ENCODE measurements around the gene ATAD2B. TPM values are rescaled to one million over a fixed set of nuclear protein-coding genes. Genes with fewer than 3 reads are reported as not detected.

The ATAD2B gene
- total RNA-seq, 4 donors from 2014 or later, result 39.0 to 56.9 (median 45.2) TPM

- 75 to 80% methylated on average over 4 of the region's 4 CpGs for WGBS, 2 donors
Observed at GRCh38 chr2:23718931-23719700, 207.8 kb downstream of the ATAD2B start.

GRCh38 chr2:23713351-23713750 is 213.6 kb downstream of the ATAD2B start:
- Histone ChIP-seq H3K27ac (no peak overlapping the region), H3K27me3 (no peaks in the 10 kb centered on the region), H3K9me3 (no peaks in the 10 kb centered on the region), H3K4me1 (peaks cover 0 to 20% (median 0%) of the 10 kb centered on the region in 4 donors), H3K4me3 (no peak overlapping the region), H3K36me3 (peaks cover 0 to 16% (median 0%) of the 10 kb centered on the region in 3 donors)
- TF ChIP-seq EP300 (IDR thresholded peaks at IDR 0.05) (no peak), POLR2A (IDR thresholded peaks at IDR 0.05) (no peak), CTCF (IDR thresholded peaks at IDR 0.05) (no peak)
- DNase-seq (ENCODE audit: low spot score in 2 of 2), result no peak
- 69% methylated on average over 5 of the region's 5 CpGs for WGBS, 2 donors

More at GRCh38 chr2:23718931-23719700, 207.8 kb downstream of the ATAD2B start:
- H3K27ac ChIP-seq, result peak overlapping the region in 1 of 4 donors; percentile 20
- no peaks in the 10 kb centered on the region for H3K27me3 ChIP-seq
- TF ChIP-seq EP300 (IDR thresholded peaks at IDR 0.05) (no peak), CTCF (IDR thresholded peaks at IDR 0.05) (no peak), POLR2A (IDR thresholded peaks at IDR 0.05) (no peak)
- H3K9me3 ChIP-seq, result peaks cover 0 to 24% (median 9%) of the 10 kb centered on the region in 4 donors
- H3K4me1 ChIP-seq, result peaks cover 0 to 5% (median 0%) of the 10 kb centered on the region in 4 donors
- no peak for DNase-seq (ENCODE audit: low spot score in 2 of 2)
- H3K36me3 ChIP-seq, result peaks cover 0 to 30% (median 0%) of the 10 kb centered on the region in 3 donors
- H3K4me3 ChIP-seq, result no peak overlapping the region

GRCh38 chr2:23712756-23713151 is 214.2 kb downstream of the ATAD2B start:
- H3K27ac ChIP-seq, result peak overlapping the region in 1 of 4 donors; percentile 60
- H3K9me3 ChIP-seq, result no peaks in the 10 kb centered on the region
- peaks cover 0 to 20% (median 0%) of the 10 kb centered on the region in 4 donors for H3K4me1 ChIP-seq
- no peak for DNase-seq (ENCODE audit: low spot score in 2 of 2)
- H3K36me3 ChIP-seq, result peaks cover 0 to 22% (median 0%) of the 10 kb centered on the region in 3 donors
- no peak for TF ChIP-seq POLR2A (IDR thresholded peaks at IDR 0.05)
- no peak for TF ChIP-seq CTCF (IDR thresholded peaks at IDR 0.05)
- TF ChIP-seq EP300 (IDR thresholded peaks at IDR 0.05), result no peak
- H3K4me3 ChIP-seq, result no peak overlapping the region
- WGBS, 2 donors, result 66 to 68% methylated on average over 2 of the region's 2 CpGs
- H3K27me3 ChIP-seq, result no peaks in the 10 kb centered on the region

GRCh38 chr2:23711979-23712755 is 214.8 kb downstream of the ATAD2B start:
- H3K9me3 ChIP-seq, result no peaks in the 10 kb centered on the region
- WGBS, 2 donors, result 57 to 59% methylated on average over 7 of the region's 7 CpGs
- peaks cover 0 to 28% (median 0%) of the 10 kb centered on the region in 3 donors for H3K36me3 ChIP-seq
- DNase-seq (ENCODE audit: low spot score in 2 of 2), result no peak
- no peaks in the 10 kb centered on the region for H3K27me3 ChIP-seq
- no peak overlapping the region for H3K4me3 ChIP-seq
- peaks cover 0 to 20% (median 0%) of the 10 kb centered on the region in 4 donors for H3K4me1 ChIP-seq
- peak overlapping the region in 2 of 4 donors; percentile 46 to 60 for H3K27ac ChIP-seq
- no peak for TF ChIP-seq POLR2A (IDR thresholded peaks at IDR 0.05)
- TF ChIP-seq EP300 (IDR thresholded peaks at IDR 0.05), result no peak
- no peak for TF ChIP-seq CTCF (IDR thresholded peaks at IDR 0.05)
